NCI-H82 treated with DMSO at 0.1 percent for 48 hours (cell line): ENCODE data around the gene ENPP7.

Experiments
- DNase-seq: peaks from one replicate; lab custom pipeline; 2025; ENCODE audit not compliant: unreplicated experiment; lab: John Stamatoyannopoulos, UW

Gene ENPP7

GRCh38 chr17:79730769-79731483 is at the start of gene ENPP7:
Gene ENPP7, plus strand, starts transcription at chr17:79730943. Its CDS starts 197 bp downstream, at chr17:79731140.
- no peak for DNase-seq

- DNase-seq, result no peak
Measured at GRCh38 chr17:79681101-79681621, 49.6 kb upstream of the ENPP7 start.

GRCh38 chr17:79681628-79682261 is 49.0 kb upstream of the ENPP7 start:
- no peak for DNase-seq

GRCh38 chr17:79683365-79683764 is 47.4 kb upstream of the ENPP7 start:
- no peak for DNase-seq

GRCh38 chr17:79684132-79684985 is 46.4 kb upstream of the ENPP7 start:
- no peak for DNase-seq

GRCh38 chr17:79685121-79685520 is 45.6 kb upstream of the ENPP7 start:
- DNase-seq, result no peak

- DNase-seq, result no peak
Measured at GRCh38 chr17:79686476-79686875, 44.3 kb upstream of the ENPP7 start.

GRCh38 chr17:79690466-79690865 is 40.3 kb upstream of the ENPP7 start:
- no peak for DNase-seq

- no peak for DNase-seq
Measured at GRCh38 chr17:79690988-79691836, 39.5 kb upstream of the ENPP7 start.

- no peak for DNase-seq
Measured at GRCh38 chr17:79691931-79692330, 38.8 kb upstream of the ENPP7 start.

GRCh38 chr17:79693419-79693818 is 37.3 kb upstream of the ENPP7 start:
- no peak for DNase-seq

GRCh38 chr17:79695293-79695790 is 35.4 kb upstream of the ENPP7 start:
- no peak for DNase-seq

- DNase-seq, result no peak
Measured at GRCh38 chr17:79695797-79696609, 34.7 kb upstream of the ENPP7 start.

- DNase-seq, result no peak
Measured at GRCh38 chr17:79696610-79696982, 34.1 kb upstream of the ENPP7 start.

- DNase-seq, result no peak
Measured at GRCh38 chr17:79698146-79698846, 32.4 kb upstream of the ENPP7 start.

- no peak for DNase-seq
Measured at GRCh38 chr17:79699386-79700036, 31.2 kb upstream of the ENPP7 start.

- no peak for DNase-seq
Measured at GRCh38 chr17:79700592-79700991, 30.2 kb upstream of the ENPP7 start.

- no peak for DNase-seq
Measured at GRCh38 chr17:79702034-79702433, 28.7 kb upstream of the ENPP7 start.
